Caco-2 (cell line): Measurements from ENCODE around the gene SLC16A6. TPM values are rescaled to one million over a fixed set of nuclear protein-coding genes. Genes with fewer than 3 reads are reported as not detected.
"Not testable (repeated sequence)": the region's sequence is repeated elsewhere in the genome, so short reads cannot be mapped to it uniquely, and the experiment has no call there.

Experiments
- BruUV-seq: library from RNA; stranded (reverse); fragments of 400-500 nt; replicated peaks from 2 replicates; lab custom pipeline; 2021; lab: Mats Ljungman, UMichigan
- CTCF ChIA-PET: fragments of 300-600 bp; sonication (Branson Sonifier 250); formaldehyde crosslinking; loops from one replicate; lab custom pipeline; 2022; ENCODE audit warnings: antibody characterized with exemption; lab: Charles Lee
- POLR2A ChIA-PET: fragments of 300-600 bp; sonication (Branson Sonifier 250); formaldehyde crosslinking; loops from one replicate; lab custom pipeline; 2022; ENCODE audit warnings: antibody characterized with exemption; lab: Charles Lee
- DNase-seq, 2 experiments: peaks; one replicate each; pipeline versions ENCODE4 v3.0.0 to v3.0.0-alpha.2; 2020 to 2022
- H3K27me3 ChIP-seq: replicated peaks from 2 replicates; pipeline ENCODE4 v1.6.0; 2011; ENCODE audit warnings: low read length; ENCODE audit not compliant: control insufficient read depth, insufficient read depth
- H3K36me3 ChIP-seq: 2 replicates; pipeline ENCODE4 v1.5.1; 2011; ENCODE audit warnings: low read length; ENCODE audit not compliant: control insufficient read depth, insufficient read depth
- H3K4me1 ChIP-seq: fragments of 250-450 bp; sonication (Bioruptor Pico); 2 replicates; pipeline ENCODE4 v1.5.1; 2020; ENCODE audit warnings: mild to moderate bottlenecking
- H3K4me3 ChIP-seq: 2 replicates; pipeline ENCODE4 v1.5.1; 2011; ENCODE audit warnings: low read depth, mild to moderate bottlenecking, control low read depth, low read length
- H3K9me3 ChIP-seq: fragments of 250-450 bp; sonication (Bioruptor Pico); 2 replicates; pipeline ENCODE4 v1.5.1; 2020; ENCODE audit warnings: mild to moderate bottlenecking, moderate library complexity
- H3K27ac Mint-ChIP-seq: one replicate; pipeline ENCODE4 v1.8.0; 2022; ENCODE audit warnings: mixed read lengths; ENCODE audit not compliant: unreplicated experiment
- H3K27me3 Mint-ChIP-seq: one replicate; pipeline ENCODE4 v1.8.0; 2022; ENCODE audit warnings: mixed read lengths; ENCODE audit not compliant: insufficient read depth, unreplicated experiment
- H3K36me3 Mint-ChIP-seq: one replicate; pipeline ENCODE4 v1.8.0; 2022; ENCODE audit warnings: mild to moderate bottlenecking, mixed read lengths; ENCODE audit not compliant: insufficient read depth, unreplicated experiment
- H3K4me1 Mint-ChIP-seq: one replicate; pipeline ENCODE4 v1.8.0; 2022; ENCODE audit warnings: low read depth, mixed read lengths; ENCODE audit not compliant: unreplicated experiment
- H3K4me3 Mint-ChIP-seq: one replicate; pipeline ENCODE4 v1.8.0; 2022; ENCODE audit warnings: mild to moderate bottlenecking, moderate library complexity, mixed read lengths; ENCODE audit not compliant: unreplicated experiment
- H3K9me3 Mint-ChIP-seq: one replicate; pipeline ENCODE4 v1.8.0; 2022; ENCODE audit warnings: mixed read lengths; ENCODE audit not compliant: unreplicated experiment
- CTCF ChIP-seq, 2 experiments: fragments of 200-600 bp in 1 of 2; IDR thresholded peaks; 1 replicate in 1 of 2; 2 replicates in 1 of 2; pipeline versions ENCODE4 v1.5.1 to v1.8.0; 2011 to 2022; ENCODE audit warnings: antibody characterized with exemption in 1 of 2, control low read depth in 1 of 2, inconsistent platforms in 1 of 2, low read depth in 1 of 2, low read length in 1 of 2, mild to moderate bottlenecking in 1 of 2, moderate library complexity in 1 of 2; ENCODE audit not compliant: insufficient read depth in 1 of 2, severe bottlenecking in 1 of 2, unreplicated experiment in 1 of 2
- intact Hi-C: fragments of 100-400 bp; cut with micrococcal nuclease; formaldehyde crosslinking; loops from one replicate; pipeline ENCODE4 v1.10.0; 2022; ENCODE audit not compliant: unreplicated experiment
- total RNA-seq: library from RNA; stranded (reverse); gene quantifications from 2 replicates; pipeline ENCODE4 v1.2.3, GENCODE V29; 2022

Gene SLC16A6
- total RNA-seq, 1 experiment from 2014 or later = 1.0 TPM

- H3K4me3 Mint-ChIP-seq = no peak overlapping the region
- no peaks in the 10 kb centered on the region for H3K4me1 ChIP-seq
- intact Hi-C loops = no loop called here
- TF ChIP-seq CTCF (IDR thresholded peaks at IDR 0.05; ENCODE audit: insufficient read depth in 1 of 2, low read depth in 1 of 2, low read length in 1 of 2, severe bottlenecking in 1 of 2, unreplicated experiment in 1 of 2) = no peak
- BruUV-seq = no TSS peak
- H3K27me3 ChIP-seq = no peaks in the 10 kb centered on the region
- no peaks in the 10 kb centered on the region for H3K9me3 ChIP-seq
- ChIA-PET POLR2A (no interaction called here), CTCF (no interaction called here)
- H3K36me3 ChIP-seq = no peaks in the 10 kb centered on the region
- H3K27me3 Mint-ChIP-seq = peaks cover 10% of the 10 kb centered on the region
- no peak overlapping the region for H3K4me3 ChIP-seq
- no peak for DNase-seq
- no peak overlapping the region for H3K27ac Mint-ChIP-seq
- H3K4me1 Mint-ChIP-seq = no peaks in the 10 kb centered on the region
- no peaks in the 10 kb centered on the region for H3K36me3 Mint-ChIP-seq
- H3K9me3 Mint-ChIP-seq = no peaks in the 10 kb centered on the region
Observed at GRCh38 chr17:68238164-68238870, 52.6 kb downstream of the SLC16A6 start.

GRCh38 chr17:68237369-68238163 lies 53.4 kb downstream of the SLC16A6 start:
- H3K36me3 ChIP-seq, H3K4me1 Mint-ChIP-seq, H3K9me3 Mint-ChIP-seq, H3K27me3 ChIP-seq, intact Hi-C loops, H3K4me1 ChIP-seq, H3K4me3 ChIP-seq, H3K36me3 Mint-ChIP-seq, H3K9me3 ChIP-seq, H3K27ac Mint-ChIP-seq, DNase-seq, CTCF ChIA-PET, H3K4me3 Mint-ChIP-seq, POLR2A ChIA-PET, BruUV-seq: not testable (repeated sequence)
- H3K27me3 Mint-ChIP-seq = peaks cover 10% of the 10 kb centered on the region

- DNase-seq, H3K27ac Mint-ChIP-seq, POLR2A ChIA-PET, H3K27me3 Mint-ChIP-seq, H3K9me3 Mint-ChIP-seq, H3K27me3 ChIP-seq, BruUV-seq, H3K4me1 ChIP-seq, H3K9me3 ChIP-seq, H3K4me3 ChIP-seq, CTCF ChIA-PET, intact Hi-C loops, H3K4me1 Mint-ChIP-seq, H3K4me3 Mint-ChIP-seq, H3K36me3 Mint-ChIP-seq, H3K36me3 ChIP-seq: not testable (repeated sequence)
Observed at GRCh38 chr17:68235336-68235791, 55.6 kb downstream of the SLC16A6 start.

- intact Hi-C loops, H3K4me3 ChIP-seq, H3K4me1 ChIP-seq, H3K4me3 Mint-ChIP-seq, H3K9me3 ChIP-seq, H3K27me3 ChIP-seq, DNase-seq, H3K27me3 Mint-ChIP-seq, H3K4me1 Mint-ChIP-seq, H3K9me3 Mint-ChIP-seq, CTCF ChIA-PET, POLR2A ChIA-PET, BruUV-seq, H3K36me3 Mint-ChIP-seq, H3K27ac Mint-ChIP-seq, H3K36me3 ChIP-seq: not testable (repeated sequence)
Observed at GRCh38 chr17:68234726-68235335, 56.1 kb downstream of the SLC16A6 start.

GRCh38 chr17:68232741-68233140 lies 58.2 kb downstream of the SLC16A6 start:
- H3K4me3 ChIP-seq, BruUV-seq, DNase-seq, H3K4me1 Mint-ChIP-seq, intact Hi-C loops, POLR2A ChIA-PET, H3K27ac Mint-ChIP-seq, H3K27me3 ChIP-seq, H3K27me3 Mint-ChIP-seq, H3K9me3 ChIP-seq, H3K9me3 Mint-ChIP-seq, H3K4me1 ChIP-seq, H3K36me3 ChIP-seq, CTCF ChIA-PET, H3K4me3 Mint-ChIP-seq, H3K36me3 Mint-ChIP-seq: not testable (repeated sequence)
